SJSA1 (cell line): ENCODE results near the gene CTNNA3. TPM values are rescaled to one million over a fixed set of nuclear protein-coding genes. Genes with fewer than 3 reads are reported as not detected.

Experiments
- DNase-seq, 2 experiments: peaks; one replicate each; pipeline ENCODE4 v3.0.0-alpha.2; 2015 to 2020; ENCODE audit warnings: low spot score in 2 of 2, low read depth in 1 of 2
- H3K27ac ChIP-seq: fragments of 250-450 bp; sonication (Bioruptor Pico); 2 replicates; pipeline ENCODE4 v1.5.1; 2020; ENCODE audit warnings: mild to moderate bottlenecking, moderate library complexity
- H3K27me3 ChIP-seq: fragments of 250-450 bp; sonication (Bioruptor Pico); replicated peaks from 2 replicates; pipeline ENCODE4 v1.5.1; 2020; ENCODE audit warnings: mild to moderate bottlenecking, moderate library complexity
- H3K36me3 ChIP-seq: fragments of 250-450 bp; sonication (Bioruptor Pico); 2 replicates; pipeline ENCODE4 v1.5.1; 2020; ENCODE audit warnings: mild to moderate bottlenecking
- H3K4me1 ChIP-seq: fragments of 250-450 bp; sonication (Bioruptor Pico); replicated peaks from 2 replicates; pipeline ENCODE4 v1.6.1; 2021; ENCODE audit warnings: mild to moderate bottlenecking
- H3K4me3 ChIP-seq: fragments of 250-450 bp; sonication (Bioruptor Pico); 2 replicates; pipeline ENCODE4 v1.5.1; 2020; ENCODE audit warnings: mild to moderate bottlenecking
- H3K9me3 ChIP-seq: fragments of 250-450 bp; sonication (Bioruptor Pico); replicated peaks from 2 replicates; pipeline ENCODE4 v1.5.1; 2020; ENCODE audit warnings: mild to moderate bottlenecking
- total RNA-seq: library from RNA; depleted of rRNA; stranded (reverse); fragments of >200 nt; shearing (Covaris generic); gene quantifications from 2 replicates; pipeline ENCODE4 v1.2.3, GENCODE V29; 2014

Gene CTNNA3
- total RNA-seq, 1 experiment from 2014 or later: 0.18 TPM

GRCh38 chr10:67086327-67087134 lies 609.5 kb downstream of the CTNNA3 start:
- H3K36me3 ChIP-seq: no peaks in the 10 kb centered on the region
- H3K4me1 ChIP-seq: no peaks in the 10 kb centered on the region
- no peaks in the 10 kb centered on the region for H3K9me3 ChIP-seq
- DNase-seq: no peak
- no peak overlapping the region for H3K4me3 ChIP-seq
- H3K27ac ChIP-seq: no peak overlapping the region
- no peaks in the 10 kb centered on the region for H3K27me3 ChIP-seq

- Histone ChIP-seq H3K9me3 (no peaks in the 10 kb centered on the region), H3K27ac (no peak overlapping the region), H3K4me1 (no peaks in the 10 kb centered on the region), H3K36me3 (no peaks in the 10 kb centered on the region), H3K27me3 (no peaks in the 10 kb centered on the region), H3K4me3 (no peak overlapping the region)
- no peak for DNase-seq
These were observed 616.9 kb downstream of the CTNNA3 start for GRCh38 chr10:67079126-67079525.

- H3K9me3 ChIP-seq: no peaks in the 10 kb centered on the region
- H3K36me3 ChIP-seq: no peaks in the 10 kb centered on the region
- no peak overlapping the region for H3K4me3 ChIP-seq
- DNase-seq: no peak
- H3K27ac ChIP-seq: no peak overlapping the region
- no peaks in the 10 kb centered on the region for H3K27me3 ChIP-seq
- H3K4me1 ChIP-seq: no peaks in the 10 kb centered on the region
These were observed 618.6 kb downstream of the CTNNA3 start for GRCh38 chr10:67077376-67077775.

- H3K9me3 ChIP-seq: no peaks in the 10 kb centered on the region
- H3K4me1 ChIP-seq: no peaks in the 10 kb centered on the region
- H3K27me3 ChIP-seq: no peaks in the 10 kb centered on the region
- no peak overlapping the region for H3K4me3 ChIP-seq
- no peak overlapping the region for H3K27ac ChIP-seq
- H3K36me3 ChIP-seq: no peaks in the 10 kb centered on the region
- DNase-seq: no peak
These were observed 619.9 kb downstream of the CTNNA3 start for GRCh38 chr10:67076144-67076543.

GRCh38 chr10:67075491-67075971 lies 620.5 kb downstream of the CTNNA3 start:
- DNase-seq: no peak
- H3K27ac ChIP-seq: no peak overlapping the region

GRCh38 chr10:67072654-67073053 lies 623.3 kb downstream of the CTNNA3 start:
- no peaks in the 10 kb centered on the region for H3K4me1 ChIP-seq
- DNase-seq: no peak
- no peaks in the 10 kb centered on the region for H3K9me3 ChIP-seq
- no peaks in the 10 kb centered on the region for H3K36me3 ChIP-seq
- no peak overlapping the region for H3K27ac ChIP-seq
- no peaks in the 10 kb centered on the region for H3K27me3 ChIP-seq
- H3K4me3 ChIP-seq: no peak overlapping the region

More at GRCh38 chr10:67075491-67075971, 620.5 kb downstream of the CTNNA3 start:
- Histone ChIP-seq H3K9me3 (no peaks in the 10 kb centered on the region), H3K4me3 (no peak overlapping the region), H3K27me3 (no peaks in the 10 kb centered on the region), H3K36me3 (no peaks in the 10 kb centered on the region), H3K4me1 (no peaks in the 10 kb centered on the region)

GRCh38 chr10:67050415-67050814 lies 645.6 kb downstream of the CTNNA3 start:
- no peak for DNase-seq

GRCh38 chr10:67049988-67050387 lies 646.0 kb downstream of the CTNNA3 start:
- Histone ChIP-seq H3K27ac (no peak overlapping the region), H3K4me3 (no peak overlapping the region), H3K4me1 (no peaks in the 10 kb centered on the region), H3K9me3 (no peaks in the 10 kb centered on the region), H3K27me3 (no peaks in the 10 kb centered on the region), H3K36me3 (no peaks in the 10 kb centered on the region)
- DNase-seq: no peak

More at GRCh38 chr10:67050415-67050814, 645.6 kb downstream of the CTNNA3 start:
- Histone ChIP-seq H3K27me3 (no peaks in the 10 kb centered on the region), H3K9me3 (no peaks in the 10 kb centered on the region), H3K4me1 (no peaks in the 10 kb centered on the region), H3K36me3 (no peaks in the 10 kb centered on the region), H3K27ac (no peak overlapping the region), H3K4me3 (no peak overlapping the region)

GRCh38 chr10:67046507-67046906 lies 649.5 kb downstream of the CTNNA3 start:
- H3K4me1 ChIP-seq: no peaks in the 10 kb centered on the region
- H3K4me3 ChIP-seq: no peak overlapping the region
- no peaks in the 10 kb centered on the region for H3K27me3 ChIP-seq
- no peaks in the 10 kb centered on the region for H3K36me3 ChIP-seq
- H3K9me3 ChIP-seq: no peaks in the 10 kb centered on the region
- no peak overlapping the region for H3K27ac ChIP-seq
- no peak for DNase-seq

GRCh38 chr10:67045404-67045803 lies 650.6 kb downstream of the CTNNA3 start:
- Histone ChIP-seq H3K27me3 (no peaks in the 10 kb centered on the region), H3K4me1 (no peaks in the 10 kb centered on the region), H3K27ac (no peak overlapping the region), H3K9me3 (no peaks in the 10 kb centered on the region), H3K36me3 (no peaks in the 10 kb centered on the region), H3K4me3 (no peak overlapping the region)
- DNase-seq: no peak

- no peak overlapping the region for H3K27ac ChIP-seq
- no peaks in the 10 kb centered on the region for H3K9me3 ChIP-seq
- no peak for DNase-seq
- H3K27me3 ChIP-seq: no peaks in the 10 kb centered on the region
- H3K36me3 ChIP-seq: no peaks in the 10 kb centered on the region
- no peak overlapping the region for H3K4me3 ChIP-seq
- no peaks in the 10 kb centered on the region for H3K4me1 ChIP-seq
These were observed 653.0 kb downstream of the CTNNA3 start for GRCh38 chr10:67043041-67043440.

GRCh38 chr10:67036808-67037207 lies 659.2 kb downstream of the CTNNA3 start:
- no peak overlapping the region for H3K4me3 ChIP-seq
- H3K4me1 ChIP-seq: no peaks in the 10 kb centered on the region
- H3K27ac ChIP-seq: no peak overlapping the region
- no peaks in the 10 kb centered on the region for H3K9me3 ChIP-seq
- DNase-seq: no peak
- no peaks in the 10 kb centered on the region for H3K36me3 ChIP-seq
- H3K27me3 ChIP-seq: no peaks in the 10 kb centered on the region

GRCh38 chr10:67033878-67034277 lies 662.1 kb downstream of the CTNNA3 start:
- Histone ChIP-seq H3K4me3 (no peak overlapping the region), H3K36me3 (no peaks in the 10 kb centered on the region), H3K27me3 (no peaks in the 10 kb centered on the region), H3K27ac (no peak overlapping the region), H3K9me3 (no peaks in the 10 kb centered on the region), H3K4me1 (no peaks in the 10 kb centered on the region)
- no peak for DNase-seq

- Histone ChIP-seq H3K36me3 (no peaks in the 10 kb centered on the region), H3K4me1 (no peaks in the 10 kb centered on the region), H3K9me3 (no peaks in the 10 kb centered on the region), H3K4me3 (no peak overlapping the region), H3K27me3 (no peaks in the 10 kb centered on the region), H3K27ac (no peak overlapping the region)
- DNase-seq: no peak
These were observed 673.9 kb downstream of the CTNNA3 start for GRCh38 chr10:67022099-67022498.
